GM12865 (cell line): ENCODE data around the gene ZNF207.
"Not testable (repeated sequence)": the region's sequence is repeated elsewhere in the genome, so short reads cannot be mapped to it uniquely, and the experiment has no call there.

Experiments used
- DNase-seq: peaks from one replicate; pipeline ENCODE4 v3.0.0; 2010; ENCODE audit warnings: low read depth
- H3K4me3 ChIP-seq: 2 replicates; pipeline ENCODE4 v1.5.1; 2011; ENCODE audit warnings: mild to moderate bottlenecking, low read depth, low read length, control low read depth
- CTCF ChIP-seq: IDR thresholded peaks from 2 replicates; pipeline ENCODE4 v1.5.1; 2011; ENCODE audit warnings: low read length, control low read depth, low read depth, inconsistent platforms; ENCODE audit not compliant: insufficient read depth; ENCODE audit errors: missing control alignments

Gene ZNF207

DNA sequence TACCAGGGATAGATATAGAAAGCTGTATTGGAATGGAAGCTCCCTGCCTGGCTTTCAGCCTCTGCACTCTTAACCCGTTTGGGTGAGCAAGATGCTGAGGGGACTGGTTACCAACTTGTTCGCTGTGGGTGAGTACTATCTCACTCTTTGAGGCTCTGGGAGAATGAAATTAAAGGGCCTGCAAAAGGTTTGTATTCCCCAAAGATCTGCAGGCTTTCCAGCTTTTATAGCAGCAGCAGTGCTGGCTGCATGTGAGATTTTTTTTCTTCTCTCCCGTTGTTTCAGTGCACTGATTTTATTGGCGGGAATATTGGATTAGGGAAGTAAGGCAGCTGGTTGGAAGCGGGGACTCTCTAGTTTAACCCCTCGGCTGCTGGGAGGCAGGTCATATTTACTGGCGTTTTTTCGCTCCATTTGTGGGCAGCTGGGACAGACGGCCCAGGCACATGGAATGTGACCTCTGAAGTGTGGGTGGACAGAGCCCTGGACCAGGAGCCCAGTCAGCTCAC lies 38.9 kb upstream of the ZNF207 start:
- no peak for TF ChIP-seq CTCF
- no peak overlapping the region for H3K4me3 ChIP-seq
- DNase-seq = no peak

DNA sequence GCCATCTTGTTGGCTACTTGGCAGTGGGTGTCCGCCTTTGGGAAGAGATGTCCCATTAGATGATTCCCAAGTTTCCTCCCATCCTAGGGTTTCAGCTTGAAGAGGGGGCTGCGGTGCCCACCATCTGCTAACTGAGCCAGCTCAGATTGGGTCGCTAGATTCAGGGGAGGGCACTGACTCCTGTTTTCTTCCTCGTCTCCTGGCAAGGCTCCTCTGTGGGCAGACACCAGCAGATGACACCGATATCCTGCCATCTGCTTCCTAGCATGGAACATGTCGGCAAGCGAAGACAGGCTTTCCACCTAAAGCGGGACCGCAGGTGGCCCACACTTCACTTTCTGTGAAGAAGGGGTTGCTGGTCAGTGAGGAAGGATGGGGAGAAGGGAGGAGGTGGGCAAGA lies 35.3 kb upstream of the ZNF207 start:
- no peak overlapping the region for H3K4me3 ChIP-seq
- no peak for TF ChIP-seq CTCF
- no peak for DNase-seq

DNA sequence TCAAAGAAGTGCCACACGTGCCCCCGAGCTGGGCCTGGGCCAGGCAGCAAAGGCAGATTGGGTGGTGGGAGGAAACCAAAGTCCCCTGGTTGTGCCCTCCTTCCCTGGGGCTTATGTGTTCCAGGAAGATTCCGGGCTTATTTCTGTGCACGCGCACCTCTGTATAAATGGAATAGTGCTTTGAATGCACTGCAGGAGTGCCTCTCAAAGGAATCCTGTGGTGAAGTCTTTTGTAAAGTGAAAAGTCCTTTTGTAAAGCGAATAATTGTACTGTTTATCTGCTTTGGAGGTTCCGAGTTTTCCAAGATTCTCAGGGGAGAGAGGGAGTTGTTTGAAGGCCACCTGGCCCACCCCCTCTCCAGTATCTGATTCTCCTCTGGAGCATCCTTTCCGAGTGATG lies 34.8 kb upstream of the ZNF207 start:
- no peak for DNase-seq
- no peak overlapping the region for H3K4me3 ChIP-seq
- TF ChIP-seq CTCF = no peak

DNA sequence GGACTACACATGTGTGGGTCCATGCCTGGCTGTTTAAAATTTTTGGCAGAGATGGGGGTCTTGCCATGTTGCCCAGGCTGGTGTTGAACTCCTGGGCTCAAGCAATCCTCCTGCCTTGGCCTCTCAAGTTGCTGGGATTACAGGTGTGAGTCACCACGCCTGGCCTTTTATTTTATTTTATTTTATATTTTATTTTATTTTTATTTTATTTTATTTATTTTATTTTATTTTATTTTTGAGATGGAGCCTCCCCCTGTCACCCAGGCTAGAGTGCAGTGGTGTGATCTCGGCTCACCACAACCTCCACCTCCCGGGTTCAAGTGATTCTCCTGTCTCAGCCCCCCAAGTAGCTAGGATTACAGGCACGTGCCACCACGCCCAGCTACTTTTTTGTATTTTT lies 33.3 kb upstream of the ZNF207 start:
- not testable (repeated sequence) for H3K4me3 ChIP-seq, DNase-seq

GRCh38 chr17:32317353-32317752 lies 32.6 kb upstream of the ZNF207 start:
- no peak for DNase-seq
- no peak overlapping the region for H3K4me3 ChIP-seq
- TF ChIP-seq CTCF = no peak

- DNase-seq = no peak
- H3K4me3 ChIP-seq = no peak overlapping the region
- TF ChIP-seq CTCF = no peak
These were observed 31.9 kb upstream of the ZNF207 start for GRCh38 chr17:32318071-32318470.

GRCh38 chr17:32319548-32319905 lies 30.4 kb upstream of the ZNF207 start:
- TF ChIP-seq CTCF = peak; percentile 98
- no peak overlapping the region for H3K4me3 ChIP-seq
- peak; percentile 77 for DNase-seq

- not testable (repeated sequence) for DNase-seq, H3K4me3 ChIP-seq
These were observed 29.9 kb upstream of the ZNF207 start for GRCh38 chr17:32320080-32320479.
